Heart left ventricle (tissue), 16 donors: ENCODE results near the gene FCHSD2. TPM values are rescaled to one million over a fixed set of nuclear protein-coding genes. Genes with fewer than 3 reads are reported as not detected.
A peak's percentile ranks its signal among the peaks of the same experiment; 100 is the strongest.

Source experiments
- ATAC-seq, 4 donors: fragments of 200-7000 bp; cut with Tn5 transposase; one replicate each; pipeline ENCODE4 v1.9.1; 2020 to 2022; ENCODE audit warnings: moderate library complexity in 4 of 4, mild to moderate bottlenecking in 3 of 4, moderate number of reproducible peaks in 1 of 4
- DNase-seq, 5 donors: peaks; one replicate each; pipeline ENCODE4 v3.0.0-alpha.2; 2020
- H3K27ac ChIP-seq, 12 donors: fragments of 200-600 bp; sonication (generic) in 4 of 12; one replicate each; pipeline versions ENCODE4 v1.5.0 to v1.8.0; 2016 to 2022; ENCODE audit warnings: mild to moderate bottlenecking in 2 of 12
- H3K27me3 ChIP-seq, 9 donors: fragments of 200-600 bp; sonication (generic) in 2 of 9; one replicate each; pipeline versions ENCODE4 v1.5.1 to v1.8.0; 2016 to 2022; ENCODE audit warnings: mild to moderate bottlenecking in 3 of 9
- H3K36me3 ChIP-seq, 9 donors: fragments of 200-600 bp; sonication (generic) in 2 of 9; one replicate each; pipeline versions ENCODE4 v1.5.0 to v1.8.0; 2018 to 2022; ENCODE audit warnings: mild to moderate bottlenecking in 2 of 9
- H3K4me1 ChIP-seq, 12 donors: fragments of 200-600 bp; sonication (generic) in 4 of 12; one replicate each; pipeline versions ENCODE4 v1.5.0 to v1.8.0; 2016 to 2022; ENCODE audit warnings: mild to moderate bottlenecking in 3 of 12
- H3K4me3 ChIP-seq, 12 donors: fragments of 200-600 bp; sonication (generic) in 4 of 12; one replicate each; pipeline versions ENCODE4 v1.5.0 to v1.8.0; 2017 to 2022; ENCODE audit warnings: mild to moderate bottlenecking in 9 of 12, moderate library complexity in 4 of 12
- H3K9me3 ChIP-seq, 12 donors: fragments of 200-600 bp; sonication (generic) in 4 of 12; one replicate each; pipeline versions ENCODE4 v1.5.0 to v1.8.0; 2016 to 2022; ENCODE audit warnings: mild to moderate bottlenecking in 1 of 12
- CTCF ChIP-seq, 12 donors: fragments of 200-600 bp; sonication (generic) in 4 of 12; IDR thresholded peaks; one replicate each; pipeline versions ENCODE4 v1.5.0 to v1.8.0; 2018 to 2022; ENCODE audit warnings: antibody characterized with exemption in 12 of 12, mild to moderate bottlenecking in 5 of 12
- POLR2A ChIP-seq, 2 donors: fragments of 450-650 bp; IDR thresholded peaks; one replicate each; pipeline ENCODE4 v1.6.1; 2017; ENCODE audit warnings: antibody characterized with exemption in 2 of 2, mild to moderate bottlenecking in 2 of 2, moderate library complexity in 2 of 2
- WGBS, 4 donors: extraction: QIAGEN DNeasy Blood & Tissue Kit in 2 of 4; methylation state at CpG; one replicate each; pipeline versions ENCODE4 v1.1.5 to v1.1.7; 2013 to 2018; 5-methylcytosine and 5-hydroxymethylcytosine counted together
- intact Hi-C, 10 donors: fragments of 100-400 bp; cut with DNase I; formaldehyde crosslinking; loops; one replicate each; pipeline versions ENCODE4 v1.11.1 to v1.14.2; 2022
- polyA plus RNA-seq, 2 donors: library from polyadenylated mRNA; stranded (reverse); fragments of 200-250 nt; gene quantifications; one replicate each; pipeline ENCODE4 v1.2.3, GENCODE V29; 2013
- total RNA-seq, 9 donors: library from RNA; depleted of rRNA in 2 of 9; stranded (reverse); fragments of >200 nt in 2 of 9; fragmentation: NEBNext Ultra II Directional in 3 of 9; extraction: Animal tissue kit (Norgen Biotek cat#: 25700) in 3 of 9; gene quantifications; one replicate each; pipeline versions ENCODE4 v1.1.0 to v1.2.4, GENCODE V29; 2016 to 2023
- donor health status: ischemic (EF 13 %, LVEDD 7.1; RV severe dilation, severe dysfunction).
- donor health status: healthy with polysubstance abuse.
- donor health status: DM: no; HTN: yes; CAD: no.
- donor health status: DM: no; HTN: no; CAD: no.
- donor health status: ischemic (EF 25% LVEDD 6.9; RV normal size, moderate dysfunction).
- donor health status: ischemic (EF 25% LVEDD 5.7; RV mildly dilated, moderate dysfunction).
- donor health status: healthy.
- donor health status: DM: yes; HTN: yes; CAD: no.
- donor health status: ischemic (EF 35%, LVEDD 5.7; RV mildly dilated, moderate dysfunction).
- donor health status: nonischemic (EF 11% LVEDD 7.7; RV severe dilation, severe dysfunction).
- donor health status: DM: yes; HTN: yes; CAD: no.
- donor health status: PGD.
- donor health status: ischemic (EF 29% LVEDD 5.4; RV normal size, mild dysfunction).
- donor health status: nonischemic (EF 23%, LVEDD 6.1; RV moderate dilation, normal function).

The FCHSD2 gene
- total and polyA plus RNA-seq, 11 donors: 9.9 to 61.1 (median 39.0) TPM

GRCh38 chr11:72937439-72937838 is 204.7 kb downstream of the FCHSD2 start:
- peak in 3 of 4 donors; percentile 43 to 52 (median 47) for ATAC-seq
- 34 to 70% (median 50%) methylated on average over 4 of the region's 4 CpGs for WGBS, 4 donors

GRCh38 chr11:72935700-72936099 is 206.4 kb downstream of the FCHSD2 start:
- H3K27ac ChIP-seq: peak overlapping the region in 5 of 12 donors; percentile 10 to 73 (median 31)
- DNase-seq: no peak
- intact Hi-C loops: loop anchor here in 1 of 10 donors (10.0 kb wide), 1 partner anchor 199 kb away; no protein-coding TSS in a partner anchor
- no peak for ATAC-seq
- H3K9me3 ChIP-seq: no peaks in the 10 kb centered on the region
- no peak for TF ChIP-seq CTCF (IDR thresholded peaks at IDR 0.05)
- no peak for TF ChIP-seq POLR2A (IDR thresholded peaks at IDR 0.05)
- peaks cover 0 to 3% (median 0%) of the 10 kb centered on the region in 9 donors for H3K36me3 ChIP-seq
- no peaks in the 10 kb centered on the region for H3K27me3 ChIP-seq
- peaks cover 0 to 68% (median 37%) of the 10 kb centered on the region in 12 donors for H3K4me1 ChIP-seq
- H3K4me3 ChIP-seq: no peak overlapping the region

More at GRCh38 chr11:72937439-72937838, 204.7 kb downstream of the FCHSD2 start:
- no peaks in the 10 kb centered on the region for H3K9me3 ChIP-seq
- no peak for TF ChIP-seq CTCF (IDR thresholded peaks at IDR 0.05)
- TF ChIP-seq POLR2A (IDR thresholded peaks at IDR 0.05): no peak
- intact Hi-C loops: loop anchor here in 1 of 10 donors (10.0 kb wide), 1 partner anchor 197 kb away; no protein-coding TSS in a partner anchor
- peak overlapping the region in 3 of 12 donors; percentile 8 to 73 (median 68) for H3K27ac ChIP-seq
- H3K4me1 ChIP-seq: peaks cover 0 to 63% (median 37%) of the 10 kb centered on the region in 12 donors
- peaks cover 0 to 4% (median 0%) of the 10 kb centered on the region in 9 donors for H3K36me3 ChIP-seq
- no peaks in the 10 kb centered on the region for H3K27me3 ChIP-seq
- H3K4me3 ChIP-seq: no peak overlapping the region
- no peak for DNase-seq

GRCh38 chr11:72932132-72932570 is 210.0 kb downstream of the FCHSD2 start:
- Histone ChIP-seq H3K4me1 (peaks cover 0 to 52% (median 29%) of the 10 kb centered on the region in 12 donors), H3K36me3 (no peaks in the 10 kb centered on the region), H3K27me3 (no peaks in the 10 kb centered on the region), H3K4me3 (no peak overlapping the region), H3K9me3 (no peaks in the 10 kb centered on the region), H3K27ac (peak overlapping the region in 1 of 12 donors; percentile 4)
- peak in 2 of 4 donors; percentile 16 to 60 for ATAC-seq
- no peak for DNase-seq
- intact Hi-C loops: loop anchor here in 1 of 10 donors (10.0 kb wide), 1 partner anchor 203 kb away; no protein-coding TSS in a partner anchor
- TF ChIP-seq CTCF (IDR thresholded peaks at IDR 0.05): no peak
- TF ChIP-seq POLR2A (IDR thresholded peaks at IDR 0.05): no peak
- WGBS, 4 donors: 78 to 89% (median 81%) methylated on average over 1 of the region's 1 CpG

GRCh38 chr11:72930008-72930407 is 212.1 kb downstream of the FCHSD2 start:
- Histone ChIP-seq H3K4me3 (no peak overlapping the region), H3K27ac (no peak overlapping the region), H3K27me3 (no peaks in the 10 kb centered on the region), H3K9me3 (no peaks in the 10 kb centered on the region), H3K4me1 (peaks cover 0 to 49% (median 20%) of the 10 kb centered on the region in 12 donors), H3K36me3 (no peaks in the 10 kb centered on the region)
- DNase-seq (no peak), ATAC-seq (peak in 3 of 4 donors; percentile 58 to 73 (median 66))
- intact Hi-C loops: loop anchor here in 1 of 10 donors (10.0 kb wide), 1 partner anchor 205 kb away; no protein-coding TSS in a partner anchor
- TF ChIP-seq CTCF (IDR thresholded peaks at IDR 0.05): no peak
- no peak for TF ChIP-seq POLR2A (IDR thresholded peaks at IDR 0.05)
- WGBS, 4 donors: 41 to 54% (median 46%) methylated on average over 2 of the region's 2 CpGs
